Mesothelial cell of epicardium (in vitro differentiated cells): ENCODE data around the gene MTHFSD. TPM values are rescaled to one million over a fixed set of nuclear protein-coding genes. Genes with fewer than 3 reads are reported as not detected.
A peak's percentile ranks its signal among the peaks of the same experiment; 100 is the strongest.

ENCODE experiments used
- DNase-seq, 2 experiments: peaks; one replicate each; pipeline ENCODE4 v3.0.0; 2021; ENCODE audit warnings: low spot score in 2 of 2; ENCODE audit not compliant: unreplicated experiment in 2 of 2
- H3K27ac Mint-ChIP-seq: 2 replicates; pipeline ENCODE4 v1.8.0; 2021; ENCODE audit warnings: mixed read lengths
- H3K27me3 Mint-ChIP-seq: 2 replicates; pipeline ENCODE4 v1.8.0; 2021; ENCODE audit warnings: low read depth, mixed read lengths
- H3K36me3 Mint-ChIP-seq: 2 replicates; pipeline ENCODE4 v1.8.0; 2021; ENCODE audit warnings: mixed read lengths
- H3K4me1 Mint-ChIP-seq: 2 replicates; pipeline ENCODE4 v1.8.0; 2021; ENCODE audit warnings: mixed read lengths
- H3K4me3 Mint-ChIP-seq: 2 replicates; pipeline ENCODE4 v1.8.0; 2021; ENCODE audit warnings: mild to moderate bottlenecking, moderate library complexity, mixed read lengths
- H3K9me3 Mint-ChIP-seq: 2 replicates; pipeline ENCODE4 v1.8.0; 2021; ENCODE audit warnings: mixed read lengths
- CTCF ChIP-seq: fragments of 200-600 bp; sonication (generic); IDR thresholded peaks from one replicate; pipeline ENCODE4 v1.5.0; 2021; ENCODE audit warnings: antibody characterized with exemption; ENCODE audit not compliant: unreplicated experiment
- total RNA-seq: library from RNA; stranded (reverse); gene quantifications from 3 replicates; pipeline ENCODE4 v1.2.1, GENCODE V29; 2021

The MTHFSD gene
- total RNA-seq, 1 donor from 2014 or later: 27.4 TPM

- Mint-ChIP-seq H3K4me1 (peaks cover 23% of the 10 kb centered on the region), H3K27ac (no peak overlapping the region), H3K27me3 (peaks cover 88% of the 10 kb centered on the region), H3K36me3 (no peaks in the 10 kb centered on the region), H3K4me3 (peak overlapping the region; percentile 58), H3K9me3 (no peaks in the 10 kb centered on the region)
- no peak for TF ChIP-seq CTCF
- no peak for DNase-seq
Measured at GRCh38 chr16:86508028-86508946, 46.7 kb downstream of the MTHFSD start.

DNA sequence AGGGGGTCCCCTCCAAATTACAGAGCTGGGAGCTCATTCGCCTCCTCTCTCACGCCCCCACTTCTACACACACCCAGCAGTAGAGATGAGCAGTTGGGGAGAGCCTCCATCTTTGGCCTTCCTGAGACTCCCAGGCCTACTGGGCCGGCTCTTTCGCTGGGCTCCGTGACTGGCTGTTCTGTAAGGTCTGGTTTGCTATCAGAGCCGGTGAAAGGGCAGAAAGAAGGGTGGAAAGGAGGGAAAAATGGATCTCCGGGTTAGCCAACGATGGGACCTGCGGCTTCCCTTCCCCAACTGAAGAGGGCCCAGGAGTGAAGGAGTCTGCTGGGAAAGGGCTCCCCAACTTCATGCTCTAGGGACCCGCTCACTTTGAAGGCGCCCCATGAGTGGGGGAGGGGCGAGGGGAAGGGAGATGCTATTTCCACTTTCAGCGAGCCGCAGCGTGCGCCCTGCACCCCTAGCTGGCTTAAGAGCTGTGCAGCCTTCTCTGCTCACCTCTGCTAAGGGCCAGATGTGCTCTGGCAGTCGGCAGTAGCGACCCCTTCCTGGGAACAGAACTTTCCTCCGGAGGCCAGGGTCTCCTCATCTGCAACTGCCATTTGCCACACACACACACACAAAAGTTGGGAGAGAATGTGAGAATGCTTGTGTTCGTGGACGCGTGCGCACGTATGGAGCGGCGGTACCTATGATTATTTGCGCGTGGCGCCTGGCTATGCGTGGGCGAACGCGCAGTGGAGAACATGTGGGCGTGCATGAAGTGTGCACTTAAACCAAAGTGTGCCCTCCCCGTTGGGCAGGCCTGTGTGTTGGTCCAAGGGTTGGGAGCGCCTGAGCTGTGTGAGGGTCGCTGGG, 47.6 kb downstream of the MTHFSD start:
- no peaks in the 10 kb centered on the region for H3K9me3 Mint-ChIP-seq
- H3K27ac Mint-ChIP-seq: no peak overlapping the region
- H3K36me3 Mint-ChIP-seq: no peaks in the 10 kb centered on the region
- H3K4me3 Mint-ChIP-seq: peak overlapping the region; percentile 49
- no peak for TF ChIP-seq CTCF
- peaks cover 88% of the 10 kb centered on the region for H3K27me3 Mint-ChIP-seq
- H3K4me1 Mint-ChIP-seq: peaks cover 23% of the 10 kb centered on the region
- no peak for DNase-seq

GRCh38 chr16:86505899-86506864, 48.9 kb downstream of the MTHFSD start:
- Mint-ChIP-seq H3K27ac (no peak overlapping the region), H3K27me3 (peaks cover 88% of the 10 kb centered on the region), H3K9me3 (no peaks in the 10 kb centered on the region), H3K4me1 (peaks cover 23% of the 10 kb centered on the region), H3K36me3 (no peaks in the 10 kb centered on the region), H3K4me3 (peak overlapping the region; percentile 28)
- TF ChIP-seq CTCF: no peak
- DNase-seq: no peak

GRCh38 chr16:86505185-86505898, 49.7 kb downstream of the MTHFSD start:
- H3K9me3 Mint-ChIP-seq: no peaks in the 10 kb centered on the region
- no peak overlapping the region for H3K27ac Mint-ChIP-seq
- no peak for TF ChIP-seq CTCF
- H3K4me1 Mint-ChIP-seq: peaks cover 20% of the 10 kb centered on the region
- peak overlapping the region; percentile 13 for H3K4me3 Mint-ChIP-seq
- H3K27me3 Mint-ChIP-seq: peaks cover 92% of the 10 kb centered on the region
- H3K36me3 Mint-ChIP-seq: no peaks in the 10 kb centered on the region
- no peak for DNase-seq
